Erythroblast (primary cell): ENCODE results near the gene SMTN.

Experiments
- GATA1 ChIP-seq: IDR thresholded peaks from 2 replicates; pipeline ENCODE4 v1.6.1; 2011; ENCODE audit warnings: low read depth, mild to moderate bottlenecking, control low read depth, low read length, moderate library complexity
- POLR2A ChIP-seq: IDR thresholded peaks from 2 replicates; pipeline ENCODE4 v1.6.1; 2011; ENCODE audit warnings: mild to moderate bottlenecking, low read length

- TF ChIP-seq POLR2A (no peak), GATA1 (no peak)
Measured at GRCh38 chr22:31045900-31046538, 35.1 kb upstream of the SMTN start.
